Psoas muscle (tissue), 8 donors: ENCODE measurements around the gene CTSD. TPM values are rescaled to one million over a fixed set of nuclear protein-coding genes. Genes with fewer than 3 reads are reported as not detected.
"Not testable (repeated sequence)": the region's sequence is repeated elsewhere in the genome, so short reads cannot be mapped to it uniquely, and the experiment has no call there.

Source experiments
- ATAC-seq, 4 donors: fragments of 200-7000 bp; cut with Tn5 transposase; one replicate each; pipeline ENCODE4 v1.9.1; 2020; ENCODE audit warnings: moderate library complexity in 3 of 4, mild to moderate bottlenecking in 2 of 4
- DNase-seq, 2 donors: peaks; one replicate each; pipeline ENCODE4 v3.0.0-alpha.2; 2020
- H3K27ac ChIP-seq: fragments of 200-600 bp; one replicate; pipeline ENCODE4 v1.8.0; 2022
- H3K27me3 ChIP-seq, 3 donors: fragments of 200-600 bp in 1 of 3; one replicate each; pipeline versions ENCODE4 v1.6.1 to v1.8.0; 2013 to 2022; ENCODE audit warnings: low read length in 2 of 3, mild to moderate bottlenecking in 2 of 3, moderate library complexity in 1 of 3; ENCODE audit not compliant: insufficient read depth in 3 of 3
- H3K36me3 ChIP-seq, 2 donors: fragments of 200-600 bp in 1 of 2; one replicate each; pipeline versions ENCODE4 v1.6.1 to v1.8.0; 2013 to 2022; ENCODE audit warnings: low read depth in 1 of 2, mild to moderate bottlenecking in 1 of 2, moderate library complexity in 1 of 2; ENCODE audit not compliant: insufficient read depth in 1 of 2
- H3K4me1 ChIP-seq: fragments of 200-600 bp; one replicate; pipeline ENCODE4 v1.8.0; 2022
- H3K4me3 ChIP-seq: fragments of 200-600 bp; one replicate; pipeline ENCODE4 v1.8.0; 2022; ENCODE audit warnings: mild to moderate bottlenecking
- H3K9me3 ChIP-seq: fragments of 200-600 bp; one replicate; pipeline ENCODE4 v1.8.0; 2022
- CTCF ChIP-seq: fragments of 200-600 bp; IDR thresholded peaks from one replicate; pipeline ENCODE4 v1.8.0; 2022; ENCODE audit warnings: antibody characterized with exemption
- WGBS, 3 donors: extraction: QIAGEN DNeasy Blood & Tissue Kit; methylation state at CpG; one replicate each; pipeline versions ENCODE4 v1.1.6 to v1.1.7; 2013; 5-methylcytosine and 5-hydroxymethylcytosine counted together
- intact Hi-C, 2 donors: fragments of 100-400 bp; cut with DNase I; formaldehyde crosslinking; loops; one replicate each; pipeline versions ENCODE4 v1.11.0 to v1.14.2; 2022
- polyA plus RNA-seq, 3 donors: library from polyadenylated mRNA; stranded (reverse); fragments of 200-250 nt; gene quantifications; one replicate each; pipeline ENCODE4 v1.2.3, GENCODE V29; 2013
- total RNA-seq, 4 donors: library from RNA; stranded (reverse); fragmentation: NEBNext Ultra II Directional in 2 of 4; extraction: Animal tissue kit (Norgen Biotek cat#: 25700) in 2 of 4; gene quantifications; one replicate each; pipeline versions ENCODE4 v1.2.1 to v1.2.4, GENCODE V29; 2021 to 2023
- donor health status: healthy with polysubstance abuse.
- donor health status: DM: no; HTN: no; CAD: no; lungs with moderate emphysema.
- donor health status: Bipolar disorder and iron deficiency.
- donor health status: healthy.
- donor health status: DM: yes; HTN: yes; CAD: no.
- donor health status: DM: no; HTN: no; CAD: no.
- donor health status: DM: no; HTN: no; CAD: no.
- donor health status: DM: yes; HTN: yes; CAD: no.

CTSD gene
- total and polyA plus RNA-seq, 7 donors: 343 to 1,317 (median 680) TPM

GRCh38 chr11:1810761-1811160 is 47.0 kb upstream of the CTSD start:
- no peaks in the 10 kb centered on the region for H3K36me3 ChIP-seq
- peaks cover 0 to 17% (median 0%) of the 10 kb centered on the region in 3 donors for H3K27me3 ChIP-seq
- ATAC-seq (no peak), DNase-seq (no peak)
- no peaks in the 10 kb centered on the region for H3K4me1 ChIP-seq
- no peaks in the 10 kb centered on the region for H3K9me3 ChIP-seq
- no peak overlapping the region for H3K4me3 ChIP-seq
- 76 to 79% (median 76%) methylated on average over 10 of the region's 10 CpGs for WGBS, 3 donors
- no peak for TF ChIP-seq CTCF
- intact Hi-C loops: no loop called here
- no peak overlapping the region for H3K27ac ChIP-seq

GRCh38 chr11:1807264-1807995 is 43.7 kb upstream of the CTSD start:
- no peak overlapping the region for H3K4me3 ChIP-seq
- no peaks in the 10 kb centered on the region for H3K36me3 ChIP-seq
- no peaks in the 10 kb centered on the region for H3K9me3 ChIP-seq
- WGBS, 3 donors: 65 to 74% (median 67%) methylated on average over 14 of the region's 14 CpGs
- no peak overlapping the region for H3K27ac ChIP-seq
- intact Hi-C loops: no loop called here
- peaks cover 0 to 17% (median 0%) of the 10 kb centered on the region in 3 donors for H3K27me3 ChIP-seq
- no peak for ATAC-seq
- no peak for DNase-seq
- no peaks in the 10 kb centered on the region for H3K4me1 ChIP-seq
- no peak for TF ChIP-seq CTCF

GRCh38 chr11:1805525-1805924 is 41.8 kb upstream of the CTSD start:
- ATAC-seq: no peak
- DNase-seq: no peak
- WGBS, 3 donors: 85 to 91% (median 88%) methylated on average over 15 of the region's 15 CpGs
- Histone ChIP-seq H3K9me3 (no peaks in the 10 kb centered on the region), H3K27me3 (peaks cover 0 to 17% (median 0%) of the 10 kb centered on the region in 3 donors), H3K36me3 (no peaks in the 10 kb centered on the region), H3K4me3 (no peak overlapping the region), H3K27ac (no peak overlapping the region), H3K4me1 (no peaks in the 10 kb centered on the region)
- intact Hi-C loops: no loop called here
- TF ChIP-seq CTCF: no peak

GRCh38 chr11:1803835-1804519 is 40.2 kb upstream of the CTSD start:
- intact Hi-C loops, H3K9me3 ChIP-seq, H3K36me3 ChIP-seq, H3K4me3 ChIP-seq, H3K27ac ChIP-seq, DNase-seq, ATAC-seq, H3K4me1 ChIP-seq: not testable (repeated sequence)
- peaks cover 0 to 17% (median 0%) of the 10 kb centered on the region in 3 donors for H3K27me3 ChIP-seq
- WGBS, 3 donors: 93 to 94% (median 94%) methylated on average over 18 to 29 of the region's 42 CpGs

GRCh38 chr11:1803246-1803645 is 39.5 kb upstream of the CTSD start:
- Histone ChIP-seq H3K27ac (no peak overlapping the region), H3K36me3 (no peaks in the 10 kb centered on the region), H3K9me3 (no peaks in the 10 kb centered on the region), H3K4me3 (no peak overlapping the region), H3K4me1 (no peaks in the 10 kb centered on the region), H3K27me3 (peaks cover 0 to 20% (median 0%) of the 10 kb centered on the region in 3 donors)
- ATAC-seq (no peak), DNase-seq (no peak)
- intact Hi-C loops: no loop called here
- WGBS, 3 donors: 89 to 93% (median 93%) methylated on average over 20 of the region's 20 CpGs
- TF ChIP-seq CTCF: no peak
